Measurements from ENCODE around the gene CD22.
"Not testable (repeated sequence)": the region's sequence is repeated elsewhere in the genome, so short reads cannot be mapped to it uniquely, and the experiment has no call there.

CD22 gene

DNA sequence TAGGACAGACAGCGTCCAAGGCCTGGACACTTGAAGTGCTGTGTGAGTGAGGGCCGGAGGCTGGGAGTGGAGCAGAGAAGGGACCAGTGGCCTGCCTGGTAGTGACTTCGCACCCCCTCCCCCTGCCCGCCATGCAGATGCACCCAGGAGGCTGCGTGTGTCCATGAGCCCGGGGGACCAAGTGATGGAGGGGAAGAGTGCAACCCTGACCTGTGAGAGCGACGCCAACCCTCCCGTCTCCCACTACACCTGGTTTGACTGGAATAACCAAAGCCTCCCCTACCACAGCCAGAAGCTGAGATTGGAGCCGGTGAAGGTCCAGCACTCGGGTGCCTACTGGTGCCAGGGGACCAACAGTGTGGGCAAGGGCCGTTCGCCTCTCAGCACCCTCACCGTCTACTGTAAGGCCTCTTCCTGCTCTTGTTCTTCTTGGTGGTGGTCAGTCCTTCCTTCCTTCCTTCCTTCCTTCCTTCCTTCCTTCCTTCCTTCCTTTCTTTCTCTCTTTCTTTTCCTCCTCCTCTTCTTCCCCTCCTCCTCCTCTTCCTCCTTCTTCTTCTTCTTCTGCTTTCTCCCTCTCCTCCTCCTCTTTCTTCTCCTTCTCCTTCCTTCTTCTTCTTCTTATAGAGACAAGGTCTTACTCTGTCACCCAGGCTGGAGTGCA, 12.7 kb downstream of the CD22 start:
- no peak for DNase-seq (ENCODE audit: low read depth)

DNA sequence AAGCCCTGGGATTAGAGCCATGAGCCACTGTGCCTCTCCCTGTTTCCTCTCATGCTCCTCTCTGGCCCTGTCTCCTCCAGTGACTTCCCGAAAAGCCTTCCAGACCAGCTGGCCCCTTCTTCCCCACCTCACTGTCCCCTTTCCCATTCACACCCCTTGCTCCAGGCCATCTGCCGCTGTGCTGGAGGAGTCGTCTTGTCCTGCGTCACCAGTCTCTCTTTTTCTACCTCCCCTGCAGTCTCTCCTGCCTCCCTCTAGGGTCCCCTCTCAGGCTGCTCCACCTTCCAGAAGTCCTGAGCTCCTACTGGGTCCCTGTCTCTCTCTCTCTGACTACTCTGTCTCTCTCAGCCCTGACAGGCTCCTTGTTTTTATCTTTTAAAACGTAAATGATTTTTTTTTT, 13.4 kb downstream of the CD22 start:
- DNase-seq (ENCODE audit: low read depth), result no peak

GRCh38 chr19:35344511-35345031, 15.6 kb downstream of the CD22 start:
- DNase-seq (ENCODE audit: low read depth), result no peak

- no peak for DNase-seq (ENCODE audit: low read depth)
Measured at GRCh38 chr19:35345671-35346111, 16.7 kb downstream of the CD22 start.

GRCh38 chr19:35346193-35347052, 17.4 kb downstream of the CD22 start:
- DNase-seq (ENCODE audit: low read depth), result peak; percentile 72

- peak; percentile 51 for DNase-seq (ENCODE audit: low read depth)
Measured at GRCh38 chr19:35347171-35347929, 18.4 kb downstream of the CD22 start, which contains the start of gene FFAR1. Gene FFAR1 (plus strand): TSS chr19:35347902. CDS start chr19:35351552, 3,650 bp downstream.

DNA sequence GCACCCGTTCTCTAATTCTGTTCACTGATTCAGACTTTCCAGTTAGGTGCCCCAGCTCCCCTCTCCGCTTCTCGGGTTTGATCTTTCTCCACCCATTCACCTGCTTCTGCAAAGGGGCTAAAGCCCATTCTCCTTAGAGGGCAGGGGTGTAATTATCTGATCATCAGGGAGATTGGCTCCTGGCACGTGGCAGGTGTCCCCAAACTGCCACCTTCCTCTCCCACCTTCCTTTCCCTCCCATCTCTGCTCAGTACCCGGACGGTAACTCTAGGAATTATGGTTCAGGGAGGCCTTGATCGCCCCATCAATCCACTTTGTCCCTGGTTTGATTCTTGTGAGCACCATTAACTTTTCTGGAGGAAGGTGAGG, 18.9 kb downstream of the CD22 start:
- no peak for DNase-seq (ENCODE audit: low read depth)

GRCh38 chr19:35348911-35349611, 20.1 kb downstream of the CD22 start:
- no peak for DNase-seq (ENCODE audit: low read depth)

GRCh38 chr19:35349614-35350521, 20.9 kb downstream of the CD22 start:
- DNase-seq (ENCODE audit: low read depth), result no peak

- no peak for DNase-seq (ENCODE audit: low read depth)
Measured at GRCh38 chr19:35350591-35350990, 21.6 kb downstream of the CD22 start.

DNA sequence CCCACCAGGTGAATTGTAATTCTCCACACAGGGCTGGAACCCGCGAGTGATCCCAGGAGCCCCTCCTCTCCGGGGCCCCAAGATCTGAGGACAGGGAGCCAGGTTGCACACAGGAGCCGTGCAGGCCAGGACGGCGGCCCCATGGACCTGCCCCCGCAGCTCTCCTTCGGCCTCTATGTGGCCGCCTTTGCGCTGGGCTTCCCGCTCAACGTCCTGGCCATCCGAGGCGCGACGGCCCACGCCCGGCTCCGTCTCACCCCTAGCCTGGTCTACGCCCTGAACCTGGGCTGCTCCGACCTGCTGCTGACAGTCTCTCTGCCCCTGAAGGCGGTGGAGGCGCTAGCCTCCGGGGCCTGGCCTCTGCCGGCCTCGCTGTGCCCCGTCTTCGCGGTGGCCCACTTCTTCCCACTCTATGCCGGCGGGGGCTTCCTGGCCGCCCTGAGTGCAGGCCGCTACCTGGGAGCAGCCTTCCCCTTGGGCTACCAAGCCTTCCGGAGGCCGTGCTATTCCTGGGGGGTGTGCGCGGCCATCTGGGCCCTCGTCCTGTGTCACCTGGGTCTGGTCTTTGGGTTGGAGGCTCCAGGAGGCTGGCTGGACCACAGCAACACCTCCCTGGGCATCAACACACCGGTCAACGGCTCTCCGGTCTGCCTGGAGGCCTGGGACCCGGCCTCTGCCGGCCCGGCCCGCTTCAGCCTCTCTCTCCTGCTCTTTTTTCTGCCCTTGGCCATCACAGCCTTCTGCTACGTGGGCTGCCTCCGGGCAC, 22.6 kb downstream of the CD22 start:
- DNase-seq (ENCODE audit: low read depth), result no peak

DNA sequence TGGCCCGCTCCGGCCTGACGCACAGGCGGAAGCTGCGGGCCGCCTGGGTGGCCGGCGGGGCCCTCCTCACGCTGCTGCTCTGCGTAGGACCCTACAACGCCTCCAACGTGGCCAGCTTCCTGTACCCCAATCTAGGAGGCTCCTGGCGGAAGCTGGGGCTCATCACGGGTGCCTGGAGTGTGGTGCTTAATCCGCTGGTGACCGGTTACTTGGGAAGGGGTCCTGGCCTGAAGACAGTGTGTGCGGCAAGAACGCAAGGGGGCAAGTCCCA, 23.1 kb downstream of the CD22 start:
- DNase-seq (ENCODE audit: low read depth), result no peak

DNA sequence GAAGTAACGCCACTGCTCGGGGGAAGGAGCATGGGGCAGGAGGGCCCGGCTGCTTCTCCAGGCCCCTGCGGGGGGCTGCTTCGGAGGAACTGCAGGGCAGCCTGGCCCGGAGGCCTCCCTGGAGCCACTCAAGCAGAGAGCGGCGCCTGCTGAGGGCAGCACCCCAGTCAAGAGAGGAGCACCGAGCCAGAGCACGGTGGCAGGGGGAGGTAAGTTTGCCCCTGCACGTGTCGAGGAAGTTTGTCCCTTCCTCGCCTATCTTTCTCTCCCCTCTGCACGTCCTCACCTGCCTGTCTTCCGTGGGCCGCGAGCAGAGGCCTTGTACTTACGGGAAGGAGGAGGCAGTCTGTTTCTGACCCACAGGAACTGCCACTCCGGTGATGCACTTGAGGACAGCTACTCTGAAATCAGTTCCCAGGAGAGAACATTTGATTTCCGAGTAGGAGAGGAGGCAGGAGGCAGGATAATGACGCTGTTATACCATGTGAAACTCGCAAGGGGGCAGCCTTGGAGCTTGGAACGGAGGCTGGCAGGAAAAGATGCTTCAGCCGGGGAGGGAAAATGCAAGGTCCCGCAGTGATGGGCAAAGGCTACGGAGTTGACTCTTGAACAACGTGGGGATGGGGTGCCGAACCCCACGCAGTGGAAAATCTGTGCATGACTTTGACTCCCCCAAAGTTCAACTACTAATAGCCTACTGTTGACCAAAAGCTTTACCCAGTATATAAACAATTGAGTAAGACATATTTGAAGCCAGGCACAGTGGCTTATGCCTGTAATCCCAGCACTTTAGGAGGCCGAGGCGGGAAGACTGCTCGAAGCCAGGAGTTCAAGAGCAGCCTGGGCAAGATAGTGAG, 23.7 kb downstream of the CD22 start:
- peak; percentile 66 for DNase-seq (ENCODE audit: low read depth)

GRCh38 chr19:35353635-35354034, 24.6 kb downstream of the CD22 start:
- DNase-seq (ENCODE audit: low read depth), result no peak

DNA sequence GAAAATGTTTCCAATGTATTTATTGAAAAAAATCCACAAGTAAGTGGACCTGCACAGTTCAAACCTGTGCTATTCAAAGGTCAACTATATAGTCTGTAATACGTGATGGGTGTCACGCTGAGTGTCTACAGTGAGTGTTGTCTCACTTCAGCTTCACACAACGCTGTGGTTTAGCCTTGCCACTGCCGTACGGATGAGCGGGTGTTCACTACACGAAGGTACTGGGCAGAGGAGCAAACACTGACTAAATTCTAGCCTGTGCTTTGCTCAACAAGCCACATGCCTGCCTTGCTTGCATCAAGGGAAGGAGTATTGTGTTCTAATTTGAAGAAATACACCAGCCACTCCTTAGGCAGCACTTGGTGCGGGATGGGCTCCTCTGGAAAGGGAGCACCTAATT, 25.9 kb downstream of the CD22 start:
- no peak for DNase-seq (ENCODE audit: low read depth)

- no peak for DNase-seq (ENCODE audit: low read depth)
Measured at GRCh38 chr19:35355791-35356460, 26.9 kb downstream of the CD22 start.

GRCh38 chr19:35357867-35358573, 29.0 kb downstream of the CD22 start, which contains the start of gene FFAR3:
Gene FFAR3 (plus strand): TSS chr19:35358460. CDS start chr19:35358891, 431 bp downstream.
- DNase-seq (ENCODE audit: low read depth), result no peak

DNA sequence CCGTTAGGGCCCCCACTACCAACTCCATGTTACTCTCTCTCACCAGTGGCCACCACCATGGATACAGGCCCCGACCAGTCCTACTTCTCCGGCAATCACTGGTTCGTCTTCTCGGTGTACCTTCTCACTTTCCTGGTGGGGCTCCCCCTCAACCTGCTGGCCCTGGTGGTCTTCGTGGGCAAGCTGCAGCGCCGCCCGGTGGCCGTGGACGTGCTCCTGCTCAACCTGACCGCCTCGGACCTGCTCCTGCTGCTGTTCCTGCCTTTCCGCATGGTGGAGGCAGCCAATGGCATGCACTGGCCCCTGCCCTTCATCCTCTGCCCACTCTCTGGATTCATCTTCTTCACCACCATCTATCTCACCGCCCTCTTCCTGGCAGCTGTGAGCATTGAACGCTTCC, 29.8 kb downstream of the CD22 start:
- DNase-seq (ENCODE audit: low read depth), result not testable (repeated sequence)

Measured in activated T-cell treated with anti-CD3 and anti-CD28 coated beads for 48 hours (primary cell).